ENCODE results near the gene MEGF11.
A peak's percentile ranks its signal among the peaks of the same experiment; 100 is the strongest.

GRCh38 chr15:66251790-66252684 is 1.5 kb downstream of the MEGF11 start:
- TF ChIP-seq CTCF (IDR thresholded peaks at IDR 0.05; ENCODE audit: low read length), result peak; percentile 50
- TF ChIP-seq EZH2 (IDR thresholded peaks at IDR 0.05; ENCODE audit: borderline replicate concordance, low read length), result no peak
